Natural killer cell (primary cell): Measurements from ENCODE around the gene AADACL2. TPM values are rescaled to one million over a fixed set of nuclear protein-coding genes. Genes with fewer than 3 reads are reported as not detected.

Experiments used
- ATAC-seq, 3 donors: fragments of 150-1000 bp in 2 of 3; fragments of 200-7000 bp in 1 of 3; cut with Tn5 transposase; 1 replicate in 1 of 3; 2 replicates in 2 of 3; pipeline ENCODE4 v1.10.0; 2021; ENCODE audit warnings: mild to moderate bottlenecking in 2 of 3, moderate library complexity in 2 of 3
- DNase-seq, 2 donors: peaks; one replicate each; pipeline versions ENCODE4 v3.0.0 to v3.0.0-alpha.2; 2013 to 2021; ENCODE audit warnings: mixed read lengths in 1 of 2
- H3K27ac ChIP-seq: one replicate; pipeline ENCODE4 v1.5.1; 2013; ENCODE audit warnings: mild to moderate bottlenecking, low read length
- H3K27me3 ChIP-seq: one replicate; pipeline ENCODE4 v1.6.1; 2013; ENCODE audit warnings: low read length; ENCODE audit not compliant: control insufficient read depth, insufficient read depth
- H3K36me3 ChIP-seq: one replicate; pipeline ENCODE4 v1.6.1; 2013; ENCODE audit warnings: low read length; ENCODE audit not compliant: control insufficient read depth, insufficient read depth
- H3K4me1 ChIP-seq: one replicate; pipeline ENCODE4 v1.6.1; 2013; ENCODE audit warnings: low read length; ENCODE audit not compliant: control insufficient read depth, insufficient read depth
- H3K4me3 ChIP-seq: one replicate; pipeline ENCODE4 v1.5.1; 2013; ENCODE audit warnings: low read length
- H3K9me3 ChIP-seq: one replicate; pipeline ENCODE4 v1.6.1; 2013; ENCODE audit warnings: low read length; ENCODE audit not compliant: control insufficient read depth, insufficient read depth
- H3K27ac Mint-ChIP-seq, 2 donors: one replicate each; pipeline ENCODE4 v1.8.0; 2022; ENCODE audit warnings: mild to moderate bottlenecking in 2 of 2, mixed read lengths in 2 of 2, moderate library complexity in 1 of 2
- H3K27me3 Mint-ChIP-seq, 2 donors: one replicate each; pipeline ENCODE4 v1.8.0; 2022; ENCODE audit warnings: low read depth in 2 of 2, mixed read lengths in 2 of 2
- H3K36me3 Mint-ChIP-seq: one replicate; pipeline ENCODE4 v1.8.0; 2022; ENCODE audit warnings: mixed read lengths
- H3K4me1 Mint-ChIP-seq, 2 donors: one replicate each; pipeline ENCODE4 v1.8.0; 2022; ENCODE audit warnings: mixed read lengths in 2 of 2
- H3K4me3 Mint-ChIP-seq: one replicate; pipeline ENCODE4 v1.8.0; 2022; ENCODE audit warnings: mild to moderate bottlenecking, moderate library complexity, mixed read lengths
- H3K9me3 Mint-ChIP-seq, 2 donors: one replicate each; pipeline ENCODE4 v1.8.0; 2022; ENCODE audit warnings: mixed read lengths in 2 of 2
- WGBS: methylation state at CpG from one replicate; pipeline ENCODE4 v1.1.7; 2013; ENCODE audit warnings: missing lambda C conversion rate; ENCODE audit not compliant: insufficient coverage; 5-methylcytosine and 5-hydroxymethylcytosine counted together
- intact Hi-C: fragments of 100-400 bp; cut with micrococcal nuclease; formaldehyde crosslinking; loops from one replicate; pipeline ENCODE4 v1.14.2; 2022
- total RNA-seq, 4 donors: library from RNA; stranded (reverse); fragments of 120-200 nt in 1 of 4; gene quantifications; one replicate each; pipeline versions ENCODE4 v1.2.3 to v1.2.4, GENCODE V29; 2013 to 2022
- TF ChIP-seq, protein P1 (sequence below): fragments of 200-600 bp; IDR thresholded peaks from one replicate; pipeline ENCODE4 v1.8.0; 2022; ENCODE audit warnings: antibody characterized with exemption

Gene AADACL2
- total RNA-seq, 3 donors from 2014 or later (not counting 1 experiment from before 2014, with no cell fraction given) = not detected

GRCh38 chr3:151806838-151807237 lies 73.1 kb downstream of the AADACL2 start:
- H3K9me3 ChIP-seq = peaks cover 23% of the 10 kb centered on the region
- Mint-ChIP-seq H3K4me3 (no peak overlapping the region), H3K27ac (no peak overlapping the region), H3K36me3 (no peaks in the 10 kb centered on the region), H3K27me3 (peaks cover 0 to 6% of the 10 kb centered on the region in 2 donors), H3K4me1 (no peaks in the 10 kb centered on the region), H3K9me3 (peaks cover 0 to 8% of the 10 kb centered on the region in 2 donors)
- no peak overlapping the region for H3K27ac ChIP-seq
- DNase-seq (no peak), ATAC-seq (no peak)
- no peaks in the 10 kb centered on the region for H3K4me1 ChIP-seq
- 92% methylated on average over 15 of the region's 15 CpGs for WGBS
- no peak overlapping the region for H3K4me3 ChIP-seq
- H3K36me3 ChIP-seq = no peaks in the 10 kb centered on the region
- intact Hi-C loops = no loop called here
- TF ChIP-seq, protein P1, sequence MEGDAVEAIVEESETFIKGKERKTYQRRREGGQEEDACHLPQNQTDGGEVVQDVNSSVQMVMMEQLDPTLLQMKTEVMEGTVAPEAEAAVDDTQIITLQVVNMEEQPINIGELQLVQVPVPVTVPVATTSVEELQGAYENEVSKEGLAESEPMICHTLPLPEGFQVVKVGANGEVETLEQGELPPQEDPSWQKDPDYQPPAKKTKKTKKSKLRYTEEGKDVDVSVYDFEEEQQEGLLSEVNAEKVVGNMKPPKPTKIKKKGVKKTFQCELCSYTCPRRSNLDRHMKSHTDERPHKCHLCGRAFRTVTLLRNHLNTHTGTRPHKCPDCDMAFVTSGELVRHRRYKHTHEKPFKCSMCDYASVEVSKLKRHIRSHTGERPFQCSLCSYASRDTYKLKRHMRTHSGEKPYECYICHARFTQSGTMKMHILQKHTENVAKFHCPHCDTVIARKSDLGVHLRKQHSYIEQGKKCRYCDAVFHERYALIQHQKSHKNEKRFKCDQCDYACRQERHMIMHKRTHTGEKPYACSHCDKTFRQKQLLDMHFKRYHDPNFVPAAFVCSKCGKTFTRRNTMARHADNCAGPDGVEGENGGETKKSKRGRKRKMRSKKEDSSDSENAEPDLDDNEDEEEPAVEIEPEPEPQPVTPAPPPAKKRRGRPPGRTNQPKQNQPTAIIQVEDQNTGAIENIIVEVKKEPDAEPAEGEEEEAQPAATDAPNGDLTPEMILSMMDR = no peak
- H3K27me3 ChIP-seq = no peaks in the 10 kb centered on the region

Other genes starting within 250 kb of the AADACL2 start
- gene AADAC, start 80.2 kb downstream of the AADACL2 start, total RNA-seq = not detected
- under 1 TPM in 2 of 3 donors, not detected in 1; 0.19 to 0.23 TPM for gene SUCNR1, start 139.7 kb downstream of the AADACL2 start, total RNA-seq